DLD1 (cell line): ENCODE data around the gene GFPT2.

Experiments used
- in situ Hi-C: cut with HindIII; loops from 2 replicates; pipeline ENCODE4 v1.10.0; 2017; ENCODE audit warnings: low sequenced_read_pairs

GFPT2 gene

DNA sequence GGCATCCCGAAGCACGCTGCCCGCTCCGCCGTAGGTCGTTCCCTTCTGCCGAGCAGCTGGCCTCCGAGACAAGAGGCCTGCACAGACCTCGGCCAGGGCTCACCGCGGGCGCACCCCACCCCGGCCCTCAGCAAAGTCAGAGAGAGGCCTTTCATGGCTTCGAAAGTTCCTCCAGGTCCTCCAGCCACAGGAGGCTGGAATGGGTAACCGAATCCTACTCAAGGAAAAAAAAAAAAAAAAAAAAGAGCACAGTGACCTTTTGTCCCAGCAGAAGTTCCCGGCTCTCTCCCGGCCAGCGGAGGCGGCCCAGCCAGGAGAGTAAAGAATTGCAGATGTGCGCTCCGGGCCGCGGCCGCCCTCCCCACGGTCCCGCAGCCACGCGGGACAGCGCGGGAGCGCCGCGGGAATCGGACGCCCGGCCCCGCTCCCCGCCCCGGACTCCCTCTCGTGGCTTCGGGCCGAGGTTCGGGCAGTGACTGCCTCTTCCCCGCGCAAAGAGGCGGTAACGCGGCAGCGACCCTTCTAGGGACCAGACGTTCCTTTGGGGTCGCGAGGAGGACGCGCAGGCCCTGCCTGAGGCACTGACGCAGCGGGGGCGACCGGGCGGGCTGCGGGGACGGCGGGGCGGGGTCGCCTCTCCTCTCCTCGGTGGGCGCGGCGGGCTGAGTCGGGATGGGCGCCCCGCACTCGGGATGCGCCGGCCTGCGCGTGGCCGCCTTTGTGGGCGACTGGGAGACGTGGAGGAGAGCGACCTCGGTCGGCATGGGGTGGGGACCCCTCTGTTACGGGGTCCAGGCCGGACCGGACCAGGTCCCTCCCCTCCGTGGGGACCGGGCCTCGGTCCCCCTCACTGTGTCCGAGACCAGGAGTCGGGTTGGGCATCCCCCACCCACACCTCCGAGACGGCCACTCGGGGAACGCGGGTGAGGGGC lies 754 bp downstream of the GFPT2 start:
- in situ Hi-C loops: no loop called here

- in situ Hi-C loops: no loop called here
These were observed 2.2 kb downstream of the GFPT2 start for GRCh38 chr5:180350711-180351465.

GRCh38 chr5:180350296-180350695 lies 2.8 kb downstream of the GFPT2 start:
- in situ Hi-C loops: no loop called here

DNA sequence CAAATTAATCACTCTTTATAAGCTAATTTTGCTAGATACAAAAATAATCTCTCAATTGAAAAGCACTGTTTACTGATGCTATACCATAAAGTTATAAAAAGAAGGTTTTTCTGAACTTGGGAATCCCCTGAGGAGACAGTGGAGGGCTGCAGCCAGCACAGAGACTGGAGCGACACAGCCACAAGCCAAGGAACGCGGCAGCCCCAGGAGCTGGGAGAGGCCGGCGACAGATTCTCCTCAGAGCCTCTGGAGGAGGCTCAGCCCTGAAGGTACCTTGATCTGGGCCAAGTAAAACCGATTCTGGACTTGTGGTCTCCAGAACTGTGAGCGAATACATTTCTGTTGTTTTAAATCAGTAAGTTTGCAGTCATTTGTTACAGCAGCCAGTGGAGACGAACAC lies 3.7 kb downstream of the GFPT2 start:
- in situ Hi-C loops: no loop called here

- in situ Hi-C loops: no loop called here
These were observed 4.8 kb downstream of the GFPT2 start for GRCh38 chr5:180348336-180348735.

DNA sequence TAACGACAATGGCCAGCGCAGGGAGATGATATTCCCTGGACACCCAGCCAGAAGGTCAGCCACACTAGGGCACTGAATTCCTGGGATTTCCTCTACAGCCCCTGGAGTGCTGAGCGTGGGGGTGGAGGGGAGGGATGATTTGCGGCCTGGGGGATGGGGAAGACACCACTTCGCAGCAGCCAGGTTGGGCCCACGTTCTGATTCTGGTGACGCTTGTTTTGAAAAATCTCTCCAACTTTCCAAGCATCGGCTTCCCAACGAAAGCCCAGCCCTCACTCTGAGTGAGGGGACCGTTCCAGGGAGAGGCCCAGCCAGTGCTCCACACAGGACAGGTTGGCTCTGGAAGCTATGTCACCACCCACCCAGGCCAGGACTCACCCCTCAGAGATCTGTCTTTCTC lies 5.4 kb downstream of the GFPT2 start:
- in situ Hi-C loops: no loop called here

GRCh38 chr5:180346358-180346757 lies 6.8 kb downstream of the GFPT2 start:
- in situ Hi-C loops: no loop called here

GRCh38 chr5:180345781-180346180 lies 7.4 kb downstream of the GFPT2 start:
- in situ Hi-C loops: no loop called here

GRCh38 chr5:180345186-180345585 lies 8.0 kb downstream of the GFPT2 start:
- in situ Hi-C loops: no loop called here

DNA sequence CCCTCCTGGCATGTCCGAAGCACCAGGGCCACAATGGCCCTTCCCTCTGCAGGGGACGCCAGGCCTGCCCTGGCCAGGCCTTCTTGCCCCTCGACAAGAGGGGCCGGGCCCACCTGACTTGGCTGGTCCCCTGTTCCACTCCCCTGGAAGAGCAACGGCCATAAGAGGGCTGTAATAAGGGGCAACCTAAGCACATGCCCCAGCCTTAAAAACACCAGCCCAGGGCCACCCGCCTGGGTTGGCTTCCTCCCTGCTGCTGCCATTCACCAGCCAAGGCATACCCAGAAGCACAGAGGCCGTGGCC lies 8.5 kb downstream of the GFPT2 start:
- in situ Hi-C loops: no loop called here

DNA sequence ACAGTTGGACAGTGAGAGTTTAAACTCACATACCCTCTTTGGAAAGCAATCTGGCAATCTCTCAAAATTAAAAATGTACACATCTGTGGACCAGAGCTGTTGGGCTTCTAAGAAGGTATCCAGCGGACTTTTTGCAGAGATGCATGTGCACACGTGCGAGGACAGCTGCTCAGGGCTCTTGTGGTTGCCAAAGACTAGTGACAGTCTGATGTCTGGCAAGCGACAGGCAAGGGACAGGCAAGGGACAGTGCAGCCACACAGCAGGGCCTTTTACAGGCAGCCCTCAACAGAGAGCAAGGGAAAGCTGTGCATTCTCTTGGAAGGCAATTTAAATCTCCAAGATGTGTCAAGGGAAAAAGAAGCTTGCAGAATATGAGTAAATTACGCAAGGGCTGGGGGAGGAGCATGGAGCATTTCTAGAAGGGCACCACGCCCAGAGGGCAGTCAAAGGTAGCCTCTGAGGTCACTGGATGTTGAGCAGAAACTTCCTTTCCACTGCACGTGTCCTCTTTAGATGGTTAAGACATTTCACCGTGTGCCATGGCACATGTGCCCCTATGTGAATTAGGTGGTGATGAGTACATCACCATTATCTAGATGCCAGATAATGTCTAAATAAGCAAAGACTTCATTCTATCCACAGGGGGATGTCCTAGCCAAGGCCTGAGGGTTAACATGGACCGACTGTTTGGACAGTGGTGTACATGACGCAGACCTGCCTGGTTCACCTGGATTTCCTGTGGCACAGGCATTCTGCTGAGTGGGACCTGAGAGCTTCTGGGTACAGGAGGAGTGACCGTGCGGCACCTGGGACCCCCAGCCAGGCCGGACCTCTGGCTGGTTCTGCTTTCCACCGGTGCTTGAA lies 9.1 kb downstream of the GFPT2 start:
- in situ Hi-C loops: no loop called here

- in situ Hi-C loops: no loop called here
These were observed 9.9 kb downstream of the GFPT2 start for GRCh38 chr5:180343110-180343830.

GRCh38 chr5:180341595-180341994 lies 11.5 kb downstream of the GFPT2 start:
- in situ Hi-C loops: no loop called here

DNA sequence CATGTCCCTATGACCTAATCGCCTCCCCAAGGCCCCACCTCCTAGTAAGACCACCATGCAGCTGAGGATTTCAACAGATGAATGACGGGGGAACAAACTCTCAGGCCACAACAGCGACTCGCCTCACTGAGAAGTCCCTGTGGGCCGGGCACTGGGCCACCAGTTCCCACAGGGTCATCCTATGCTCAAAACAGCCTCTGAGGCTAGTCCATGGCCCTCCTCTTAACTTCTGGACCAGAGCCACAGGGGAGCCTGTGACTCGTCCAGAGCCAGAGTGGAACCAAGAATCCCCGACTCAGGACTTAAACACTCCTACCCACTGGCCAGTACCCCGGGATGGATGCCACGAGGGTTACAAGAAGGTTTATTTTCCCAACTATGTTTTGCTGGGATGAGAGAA lies 12.3 kb downstream of the GFPT2 start:
- in situ Hi-C loops: no loop called here

DNA sequence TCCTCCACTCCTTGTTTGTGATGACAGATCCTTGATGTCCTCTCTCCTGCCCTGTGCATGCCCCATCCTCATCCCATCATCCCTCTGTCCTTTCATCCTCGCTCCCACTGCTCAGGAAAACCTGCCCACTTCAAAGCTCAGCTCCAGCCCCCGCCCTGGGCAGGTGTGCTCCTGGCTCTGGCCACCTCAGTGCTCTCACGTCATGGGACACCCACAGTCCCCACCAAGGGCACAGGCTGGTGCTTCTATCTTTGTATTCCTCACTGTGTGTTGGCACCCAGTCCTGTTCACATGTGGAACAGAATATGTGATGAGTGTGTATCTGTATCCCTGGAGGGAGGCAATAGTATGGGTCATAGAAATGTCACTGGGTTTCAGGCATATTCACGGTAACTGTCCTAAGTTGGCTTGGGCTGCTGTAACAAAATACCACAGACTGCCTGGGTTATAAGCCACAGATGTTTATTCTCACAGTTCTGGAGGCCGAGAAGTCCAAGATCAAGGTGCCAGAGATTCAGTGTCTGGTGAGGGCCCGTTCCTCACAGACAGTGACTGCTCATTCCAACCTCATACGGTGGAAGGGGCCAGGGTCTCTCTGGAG lies 13.5 kb downstream of the GFPT2 start:
- in situ Hi-C loops: no loop called here

GRCh38 chr5:180338001-180338707 lies 15.0 kb downstream of the GFPT2 start:
- in situ Hi-C loops: no loop called here

GRCh38 chr5:180336234-180337020 lies 16.7 kb downstream of the GFPT2 start:
- in situ Hi-C loops: no loop called here

- in situ Hi-C loops: no loop called here
These were observed 17.4 kb downstream of the GFPT2 start for GRCh38 chr5:180335614-180336233.
